ENCODE measurements around the gene DERL3. TPM values are rescaled to one million over a fixed set of nuclear protein-coding genes. Genes with fewer than 3 reads are reported as not detected.

The DERL3 gene
- total RNA-seq, 1 donor from 2014 or later = 11.4 TPM

GRCh38 chr22:23847310-23847920, 8.6 kb upstream of the DERL3 start:
- no peak for DNase-seq (ENCODE audit: low spot score)

GRCh38 chr22:23846081-23846469, 7.3 kb upstream of the DERL3 start:
- DNase-seq (ENCODE audit: low spot score) = no peak

GRCh38 chr22:23845265-23846080, 6.7 kb upstream of the DERL3 start:
- DNase-seq (ENCODE audit: low spot score) = no peak

DNA sequence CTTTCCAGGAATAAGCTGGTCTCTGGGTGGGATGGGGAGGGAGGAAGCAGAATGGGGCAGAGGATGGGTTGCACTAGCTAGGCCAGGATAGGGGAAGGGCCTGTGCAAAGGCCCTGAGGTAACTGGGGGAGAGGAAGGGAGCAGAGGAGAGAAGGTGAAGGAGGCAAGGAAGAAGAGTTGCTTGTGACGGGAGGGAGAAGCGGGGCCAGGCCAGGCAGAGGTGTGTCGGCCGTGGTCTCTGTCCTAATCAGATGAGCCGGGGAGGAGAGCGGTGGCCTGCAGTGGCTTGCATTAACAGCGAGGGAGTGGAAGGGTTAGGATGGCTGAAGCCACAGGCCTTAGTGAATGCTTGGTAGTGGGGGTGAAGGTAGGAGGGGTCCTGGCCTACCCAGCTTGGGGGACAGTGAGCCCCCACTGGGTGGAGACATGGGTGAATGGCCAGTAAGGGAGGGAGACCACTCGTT, 6.0 kb upstream of the DERL3 start:
- DNase-seq (ENCODE audit: low spot score) = no peak

DNA sequence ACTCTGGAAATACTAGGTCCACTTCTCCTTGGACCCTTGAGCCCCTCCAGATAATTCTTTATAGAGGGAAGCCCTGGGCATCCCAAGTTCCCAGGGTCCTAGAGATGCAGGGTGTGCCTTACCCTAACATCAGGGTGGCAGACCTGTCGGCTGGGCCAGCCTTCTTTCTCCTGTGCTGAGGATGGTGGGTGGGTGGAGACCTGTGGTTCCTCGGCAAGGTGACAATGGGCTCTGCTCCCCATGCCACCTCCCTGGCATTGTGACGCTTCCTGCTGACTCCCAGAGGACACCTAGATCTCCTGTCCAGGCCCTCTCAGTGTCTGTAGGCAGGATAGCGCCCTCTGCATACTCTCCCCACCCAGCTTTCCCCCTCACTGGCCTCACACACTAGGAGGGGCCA, 3.8 kb upstream of the DERL3 start:
- no peak for DNase-seq (ENCODE audit: low spot score)

GRCh38 chr22:23841736-23842445, 3.1 kb upstream of the DERL3 start:
- DNase-seq (ENCODE audit: low spot score) = no peak

- DNase-seq (ENCODE audit: low spot score) = no peak
Observed at GRCh38 chr22:23841292-23841691, 2.5 kb upstream of the DERL3 start.

- DNase-seq (ENCODE audit: low spot score) = no peak
Observed at GRCh38 chr22:23840026-23840425, 1.2 kb upstream of the DERL3 start.

DNA sequence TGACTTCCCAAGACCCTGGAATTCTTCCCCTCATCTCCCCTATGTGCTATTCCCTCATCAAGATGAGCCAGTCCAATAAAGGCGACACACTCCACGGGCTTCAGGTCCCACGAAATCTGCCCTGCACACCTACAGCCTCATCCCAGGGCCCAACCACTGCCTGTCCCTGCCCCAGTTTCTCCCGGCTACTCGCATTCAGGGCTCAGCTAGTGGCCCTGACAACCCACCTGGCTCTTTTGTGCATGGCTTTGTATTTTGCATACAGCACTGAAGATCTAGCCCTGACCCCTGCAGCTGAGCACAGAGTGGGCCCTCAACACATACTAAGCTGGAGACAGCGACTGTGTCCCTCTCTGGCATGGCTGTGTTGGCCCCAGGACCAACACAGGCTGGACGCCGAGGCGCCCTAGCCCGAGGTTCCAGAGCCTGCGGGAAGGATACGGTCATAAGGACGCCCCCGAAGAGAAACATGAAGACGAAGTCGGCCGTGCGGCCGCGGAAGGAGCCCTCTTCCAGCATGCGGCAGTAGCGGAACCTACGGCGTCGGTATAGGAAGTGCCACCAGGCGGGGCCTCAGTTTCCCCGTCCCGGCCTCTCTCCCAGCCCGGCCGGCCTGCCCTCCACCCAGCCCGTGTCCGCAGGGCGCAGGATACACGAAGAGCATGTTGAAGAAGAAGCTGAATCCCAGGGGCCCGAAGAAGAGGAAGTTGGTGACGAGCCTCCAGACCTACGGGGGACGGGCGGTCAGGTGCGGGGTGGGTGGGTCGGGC, 710 bp downstream of the DERL3 start:
- no peak for DNase-seq (ENCODE audit: low spot score)

GRCh38 chr22:23837496-23837859, 1.3 kb downstream of the DERL3 start:
- no peak for DNase-seq (ENCODE audit: low spot score)

DNA sequence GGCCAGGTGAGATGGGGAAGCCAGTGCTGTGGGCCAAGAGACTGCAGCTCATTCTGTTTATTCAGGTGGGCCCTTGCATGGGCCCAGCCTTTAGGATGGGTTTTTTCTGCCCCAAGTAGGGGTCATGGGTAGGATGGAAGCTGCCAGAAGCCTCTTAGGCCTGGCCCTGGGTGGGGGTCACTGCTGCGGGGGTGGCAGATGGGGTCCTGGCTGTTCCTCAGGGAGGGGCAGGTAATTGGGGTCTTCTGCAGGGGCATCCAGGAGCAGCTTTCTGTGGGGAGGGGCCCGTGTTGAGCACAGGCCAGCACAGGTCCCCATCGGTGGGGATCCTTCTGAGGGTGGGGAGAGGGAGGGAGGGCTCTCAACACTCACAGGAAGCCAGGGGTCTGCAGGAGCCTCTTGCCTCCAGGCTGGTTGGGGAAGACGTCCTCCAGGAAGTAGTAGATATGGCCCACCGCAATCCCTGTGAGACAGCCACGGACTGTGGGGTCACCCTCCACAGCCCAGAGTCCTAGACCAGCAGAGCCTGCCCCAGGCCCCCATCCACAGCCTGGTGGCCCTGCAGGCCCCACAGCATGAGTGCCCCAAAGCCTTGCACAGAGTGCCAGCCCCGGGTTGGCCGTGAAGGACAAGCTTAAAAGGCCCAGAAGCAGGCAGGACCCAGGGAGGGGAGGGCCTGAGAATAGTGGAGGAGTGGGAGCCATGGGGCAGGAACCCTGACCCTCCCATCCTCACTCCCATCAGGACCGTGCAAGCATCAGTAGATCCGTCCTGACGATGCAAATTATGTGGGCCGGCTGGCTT, 1.9 kb downstream of the DERL3 start:
- DNase-seq (ENCODE audit: low spot score) = no peak

- no peak for DNase-seq (ENCODE audit: low spot score)
Observed at GRCh38 chr22:23836281-23836680, 2.5 kb downstream of the DERL3 start.

DNA sequence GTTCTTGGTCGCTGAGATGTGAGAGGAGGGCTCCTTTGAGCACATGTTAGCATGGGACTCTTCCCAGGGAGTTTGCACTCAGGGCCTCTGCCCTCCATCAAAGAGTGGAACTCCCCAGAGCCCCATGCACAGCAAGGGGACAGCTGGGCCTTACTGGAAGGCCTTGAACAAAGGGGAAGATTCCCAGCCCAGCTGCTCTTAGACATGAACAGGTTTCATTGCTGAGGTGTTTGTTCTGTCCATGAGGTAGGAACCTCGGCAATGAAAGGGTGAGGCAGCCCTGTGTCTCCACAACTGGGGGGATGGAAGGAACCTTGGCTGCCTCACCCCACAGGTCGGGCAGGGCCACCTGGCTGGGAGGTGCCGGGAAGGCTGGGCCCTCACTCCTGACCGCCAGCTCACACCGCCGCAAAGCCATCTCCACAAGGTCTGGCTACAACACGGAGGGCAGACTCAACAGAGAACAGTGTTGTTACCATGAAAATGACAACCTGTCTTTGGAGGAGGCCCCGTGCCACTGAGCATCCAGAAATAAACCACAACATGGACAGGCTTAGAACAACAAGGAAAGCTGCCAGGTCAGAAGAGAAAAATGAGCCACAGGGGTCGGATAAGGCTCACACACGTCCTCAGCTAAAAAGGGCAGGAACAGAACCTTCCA, 3.2 kb downstream of the DERL3 start:
- no peak for DNase-seq (ENCODE audit: low spot score)

DNA sequence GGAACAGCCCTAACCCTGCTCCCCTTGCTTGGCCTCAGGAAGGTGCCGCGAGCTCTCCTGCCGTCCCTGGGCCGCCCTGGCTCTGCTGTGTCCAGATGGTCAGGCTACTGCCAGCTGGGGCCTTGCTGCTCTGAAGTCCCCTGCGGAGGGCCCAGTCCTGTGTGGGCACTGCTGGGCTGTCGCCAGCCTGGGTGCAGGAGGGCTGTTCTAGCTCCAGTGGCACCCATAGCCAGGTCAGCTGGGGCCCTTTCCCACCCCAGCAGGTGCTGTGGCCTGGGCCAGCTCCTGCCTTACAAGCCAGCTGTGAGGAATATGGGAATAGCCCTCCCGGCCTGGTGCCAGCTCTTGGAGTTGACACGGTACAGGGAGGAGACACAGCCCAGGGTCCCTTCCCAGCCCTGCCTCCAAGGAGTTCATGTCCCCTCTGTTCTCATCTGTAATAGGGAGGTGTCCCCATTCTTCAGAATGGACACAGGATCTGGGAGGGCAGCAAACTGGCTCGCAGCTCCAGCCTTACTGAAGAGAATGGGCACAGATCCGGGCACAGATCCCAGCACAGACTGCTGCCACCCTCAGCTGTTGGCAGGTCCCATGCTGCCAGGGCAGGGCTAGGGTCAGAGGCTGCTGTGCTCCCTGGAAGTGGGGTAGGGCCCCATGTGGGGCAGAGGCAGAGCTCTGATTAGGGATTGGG, 3.9 kb downstream of the DERL3 start:
- DNase-seq (ENCODE audit: low spot score) = no peak

- DNase-seq (ENCODE audit: low spot score) = no peak
Observed at GRCh38 chr22:23834406-23834792, 4.4 kb downstream of the DERL3 start.

DNA sequence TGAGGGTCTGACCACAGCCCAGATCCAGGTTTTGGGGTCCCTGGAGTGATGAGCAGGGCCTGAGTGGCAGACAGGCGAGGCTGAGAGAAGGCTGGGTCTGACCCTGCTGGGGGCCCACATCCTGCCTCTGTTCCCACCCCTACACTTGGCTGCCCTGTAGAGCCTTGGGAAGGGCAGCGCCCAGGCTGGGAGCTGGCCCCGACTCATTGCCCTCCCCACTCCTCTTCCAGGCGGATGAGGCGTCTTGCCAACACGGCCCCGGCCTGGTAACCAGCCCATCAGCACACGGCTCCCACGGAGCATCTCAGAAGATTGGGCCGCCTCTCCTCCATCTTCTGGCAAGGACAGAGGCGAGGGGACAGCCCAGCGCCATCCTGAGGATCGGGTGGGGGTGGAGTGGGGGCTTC, 4.9 kb downstream of the DERL3 start:
- DNase-seq (ENCODE audit: low spot score) = no peak

DNA sequence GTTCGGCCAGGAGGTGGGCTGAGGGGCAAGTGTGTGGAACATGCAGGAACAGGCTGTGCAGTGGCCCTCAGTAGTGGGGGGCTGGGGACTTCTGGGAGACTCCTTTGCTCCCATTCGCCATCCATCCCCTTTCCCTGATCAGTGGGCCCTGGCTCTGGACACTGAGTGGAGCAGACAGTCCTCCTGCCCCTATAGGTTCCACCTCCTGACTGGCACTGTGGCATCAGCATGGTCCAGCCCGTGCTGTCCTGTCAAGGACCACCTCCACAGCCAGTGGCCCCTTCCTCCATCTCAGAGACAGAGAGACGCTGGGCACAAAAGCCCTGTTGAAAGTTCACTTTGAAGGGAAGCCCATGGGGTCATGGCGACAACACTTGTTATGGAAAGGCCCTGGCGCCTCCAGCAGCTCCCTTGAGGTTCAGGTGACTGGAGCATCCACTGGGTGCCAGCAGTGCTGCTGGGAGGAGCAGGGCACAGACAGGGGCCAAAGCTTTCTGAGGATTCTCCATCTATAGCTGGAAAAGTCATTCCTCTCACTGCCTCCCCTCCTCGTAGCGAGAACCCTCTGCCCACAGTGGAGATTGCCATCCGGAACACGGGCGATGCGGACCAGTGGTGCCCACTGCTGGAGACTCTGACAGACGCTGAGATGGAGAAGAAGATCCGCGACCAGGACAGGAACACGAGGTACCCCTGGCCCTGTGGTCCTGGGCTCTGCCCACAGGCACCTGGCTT, 5.6 kb downstream of the DERL3 start:
- DNase-seq (ENCODE audit: low spot score) = no peak

GRCh38 chr22:23832226-23833016, 6.4 kb downstream of the DERL3 start:
- DNase-seq (ENCODE audit: low spot score) = no peak

DNA sequence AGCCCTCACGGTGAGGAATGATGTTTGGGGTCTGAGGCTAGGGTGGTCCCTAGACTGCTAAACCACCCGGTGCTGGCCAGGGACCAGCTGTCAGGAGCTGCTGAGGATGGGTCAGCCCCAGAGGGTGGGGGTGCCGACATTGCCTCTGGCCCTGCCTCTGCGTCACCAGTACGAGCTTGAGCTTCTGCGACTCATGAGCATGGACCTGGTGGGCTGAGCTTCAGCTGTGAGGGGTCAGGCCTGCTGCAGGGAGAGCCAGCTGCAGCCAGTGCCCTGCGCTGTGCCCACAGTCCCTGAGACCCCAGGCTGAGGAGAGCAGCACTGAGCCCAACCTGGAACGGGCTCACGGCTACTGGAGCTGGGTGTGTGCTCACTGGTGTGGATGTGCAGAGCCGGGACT, 7.0 kb downstream of the DERL3 start:
- no peak for DNase-seq (ENCODE audit: low spot score)

Measured in ureter (tissue), 1 donor.